Measurements from ENCODE around the gene SEMA6A.

DNA sequence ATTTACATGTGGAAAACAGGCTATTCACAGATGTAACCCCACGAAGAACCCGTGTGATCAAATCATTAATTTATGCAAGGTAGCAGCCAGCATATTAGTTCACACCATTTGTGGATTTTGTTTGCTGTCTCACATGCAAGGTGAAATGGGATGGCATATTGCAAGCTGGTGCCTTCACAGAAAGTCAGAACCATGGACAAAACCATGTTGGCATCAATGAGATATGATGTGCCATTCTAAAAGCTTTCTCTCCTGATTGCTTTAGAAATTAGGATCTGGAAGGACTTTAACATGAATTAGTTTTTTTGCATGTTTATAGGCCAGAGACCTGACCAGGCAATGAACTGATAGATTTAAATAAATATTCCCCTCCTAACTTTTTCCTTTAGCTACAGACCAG is 129.3 kb downstream of the SEMA6A start:
- TF ChIP-seq ZFP30 (CRISPR knock-in tag; IDR thresholded peaks at IDR 0.05) (no peak), SNAI2 (CRISPR knock-in tag; IDR thresholded peaks at IDR 0.05) (no peak)
- TF ChIP-seq, protein P1, sequence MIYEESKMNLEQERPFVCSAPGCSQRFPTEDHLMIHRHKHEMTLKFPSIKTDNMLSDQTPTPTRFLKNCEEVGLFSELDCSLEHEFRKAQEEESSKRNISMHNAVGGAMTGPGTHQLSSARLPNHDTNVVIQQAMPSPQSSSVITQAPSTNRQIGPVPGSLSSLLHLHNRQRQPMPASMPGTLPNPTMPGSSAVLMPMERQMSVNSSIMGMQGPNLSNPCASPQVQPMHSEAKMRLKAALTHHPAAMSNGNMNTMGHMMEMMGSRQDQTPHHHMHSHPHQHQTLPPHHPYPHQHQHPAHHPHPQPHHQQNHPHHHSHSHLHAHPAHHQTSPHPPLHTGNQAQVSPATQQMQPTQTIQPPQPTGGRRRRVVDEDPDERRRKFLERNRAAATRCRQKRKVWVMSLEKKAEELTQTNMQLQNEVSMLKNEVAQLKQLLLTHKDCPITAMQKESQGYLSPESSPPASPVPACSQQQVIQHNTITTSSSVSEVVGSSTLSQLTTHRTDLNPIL (CRISPR knock-in tag; IDR thresholded peaks at IDR 0.05; ENCODE audit: low read depth): no peak
